Ishikawa (cell line): ENCODE results near the gene RIMKLB.

ENCODE experiments used
- CEBPB ChIP-seq: IDR thresholded peaks from 2 replicates; pipeline ENCODE4 v1.6.1; 2012
- CREB1 ChIP-seq: IDR thresholded peaks from 2 replicates; pipeline ENCODE4 v1.6.1; 2012; ENCODE audit warnings: low read depth
- EGR1 ChIP-seq: IDR thresholded peaks from 2 replicates; pipeline ENCODE4 v1.6.1; 2012
- EP300 ChIP-seq: IDR thresholded peaks from 2 replicates; pipeline ENCODE4 v1.6.1; 2012; ENCODE audit warnings: borderline replicate concordance
- FOXM1 ChIP-seq: IDR thresholded peaks from 2 replicates; pipeline ENCODE4 v1.6.1; 2012; ENCODE audit warnings: low read depth, borderline replicate concordance
- NFIC ChIP-seq: IDR thresholded peaks from 2 replicates; pipeline ENCODE4 v1.6.1; 2012
- RAD21 ChIP-seq: IDR thresholded peaks from 2 replicates; pipeline ENCODE4 v1.6.1; 2012; ENCODE audit warnings: low read depth
- TAF1 ChIP-seq: IDR thresholded peaks from 2 replicates; pipeline ENCODE4 v1.6.1; 2012; ENCODE audit warnings: low read depth, mild to moderate bottlenecking
- TCF12 ChIP-seq: IDR thresholded peaks from 2 replicates; pipeline ENCODE4 v1.6.1; 2012; ENCODE audit warnings: low read depth
- TEAD4 ChIP-seq: IDR thresholded peaks from 2 replicates; pipeline ENCODE4 v1.6.1; 2012
- YY1 ChIP-seq: IDR thresholded peaks from 2 replicates; pipeline ENCODE4 v1.6.1; 2012; ENCODE audit warnings: low read depth
- ZBTB7A ChIP-seq: IDR thresholded peaks from 2 replicates; pipeline ENCODE4 v1.6.1; 2012; ENCODE audit warnings: low read depth
- TF ChIP-seq, protein P1 (sequence below): IDR thresholded peaks from 2 replicates; pipeline ENCODE4 v1.6.1; 2012
- TF ChIP-seq, protein P2 (sequence below): IDR thresholded peaks from 2 replicates; pipeline ENCODE4 v1.6.1; 2012
- TF ChIP-seq, protein P3 (sequence below): IDR thresholded peaks from 2 replicates; pipeline ENCODE4 v1.6.1; 2012; ENCODE audit warnings: low read depth, mild to moderate bottlenecking

Gene RIMKLB

DNA sequence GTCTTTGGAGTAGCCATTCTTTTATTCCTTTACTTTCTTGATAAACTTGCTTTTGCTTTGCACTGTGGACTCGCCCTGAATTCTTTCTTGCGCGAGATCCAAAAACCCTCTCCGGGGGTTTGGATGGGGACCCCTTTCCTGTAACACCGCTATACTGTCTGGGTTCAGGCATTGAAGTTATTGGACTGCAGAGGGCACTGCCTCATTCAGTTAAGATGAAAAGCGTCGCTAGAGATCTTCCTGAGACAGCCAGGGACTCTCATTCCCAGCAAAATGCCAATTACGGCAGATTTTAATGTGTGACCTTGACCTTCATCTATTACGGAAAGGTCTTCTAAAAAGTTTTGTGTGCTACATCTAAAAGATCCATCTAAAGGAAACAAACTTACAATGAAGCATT lies 17.3 kb upstream of the RIMKLB start:
- no peak for TF ChIP-seq NFIC
- no peak for TF ChIP-seq TAF1
- TF ChIP-seq, protein P1, sequence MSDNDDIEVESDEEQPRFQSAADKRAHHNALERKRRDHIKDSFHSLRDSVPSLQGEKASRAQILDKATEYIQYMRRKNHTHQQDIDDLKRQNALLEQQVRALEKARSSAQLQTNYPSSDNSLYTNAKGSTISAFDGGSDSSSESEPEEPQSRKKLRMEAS = no peak
- peak; percentile 18; the same call in 1 of the 2 replicates for TF ChIP-seq RAD21
- TF ChIP-seq, protein P2, sequence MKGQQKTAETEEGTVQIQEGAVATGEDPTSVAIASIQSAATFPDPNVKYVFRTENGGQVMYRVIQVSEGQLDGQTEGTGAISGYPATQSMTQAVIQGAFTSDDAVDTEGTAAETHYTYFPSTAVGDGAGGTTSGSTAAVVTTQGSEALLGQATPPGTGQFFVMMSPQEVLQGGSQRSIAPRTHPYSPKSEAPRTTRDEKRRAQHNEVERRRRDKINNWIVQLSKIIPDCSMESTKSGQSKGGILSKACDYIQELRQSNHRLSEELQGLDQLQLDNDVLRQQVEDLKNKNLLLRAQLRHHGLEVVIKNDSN = no peak
- no peak for TF ChIP-seq YY1
- no peak for TF ChIP-seq ZBTB7A
- no peak for TF ChIP-seq TEAD4

DNA sequence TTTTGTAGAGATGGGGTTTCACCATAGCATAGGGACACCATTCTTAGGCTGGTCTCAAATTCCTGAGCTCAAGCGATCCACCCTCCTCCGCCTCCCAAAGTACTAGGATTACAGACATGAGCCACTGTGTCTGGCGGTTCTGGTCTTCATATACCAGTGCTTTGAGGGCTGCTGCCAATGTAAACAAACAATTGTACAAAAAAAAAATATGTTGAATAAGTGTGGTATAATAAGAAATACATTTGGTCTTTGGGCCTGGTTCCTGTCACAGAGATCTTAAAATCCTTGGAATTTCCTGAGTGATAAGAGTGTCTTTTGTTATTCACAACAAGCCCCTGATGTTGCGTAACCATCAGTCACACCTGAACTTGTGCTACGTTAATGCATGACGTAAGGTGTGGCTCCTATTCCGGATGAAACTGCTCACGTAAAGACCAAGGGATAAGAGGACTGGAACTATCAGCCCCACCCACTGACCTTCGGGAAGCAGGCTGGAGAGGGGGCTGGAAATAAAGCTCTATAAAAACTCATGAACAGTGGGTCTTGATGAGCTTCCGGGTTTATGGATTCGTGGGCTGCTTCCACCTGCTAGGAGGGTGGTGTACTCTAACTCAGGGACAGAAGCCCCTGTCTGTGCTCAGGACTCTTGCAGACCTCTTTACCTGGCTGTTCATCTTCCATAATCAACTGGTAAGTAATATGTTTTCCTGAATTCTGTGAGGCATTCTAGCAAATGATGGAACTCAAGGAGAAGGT lies 16.5 kb upstream of the RIMKLB start:
- TF ChIP-seq CEBPB = peak; percentile 98
- TF ChIP-seq EGR1 = no peak

DNA sequence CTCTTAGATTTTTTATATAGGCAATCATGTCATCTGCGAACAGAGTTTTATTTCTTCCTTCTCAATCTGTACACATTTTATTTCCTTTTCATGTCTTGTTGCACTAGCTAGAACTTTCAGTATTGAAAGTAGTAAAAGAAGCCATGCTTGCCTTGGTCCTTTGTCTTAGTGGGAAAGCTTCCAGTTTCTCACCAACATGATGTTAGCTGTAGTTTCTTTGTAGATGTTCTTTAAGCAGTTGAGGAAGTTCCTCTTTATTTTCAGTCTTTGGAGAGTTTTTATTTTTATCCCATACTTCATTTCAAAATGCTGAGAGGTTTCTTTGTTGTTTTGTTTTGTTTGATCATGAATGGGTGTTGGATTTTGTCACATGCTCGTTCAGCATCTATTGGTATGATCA lies 12.7 kb upstream of the RIMKLB start:
- TF ChIP-seq TAF1 = no peak
- TF ChIP-seq, protein P3, sequence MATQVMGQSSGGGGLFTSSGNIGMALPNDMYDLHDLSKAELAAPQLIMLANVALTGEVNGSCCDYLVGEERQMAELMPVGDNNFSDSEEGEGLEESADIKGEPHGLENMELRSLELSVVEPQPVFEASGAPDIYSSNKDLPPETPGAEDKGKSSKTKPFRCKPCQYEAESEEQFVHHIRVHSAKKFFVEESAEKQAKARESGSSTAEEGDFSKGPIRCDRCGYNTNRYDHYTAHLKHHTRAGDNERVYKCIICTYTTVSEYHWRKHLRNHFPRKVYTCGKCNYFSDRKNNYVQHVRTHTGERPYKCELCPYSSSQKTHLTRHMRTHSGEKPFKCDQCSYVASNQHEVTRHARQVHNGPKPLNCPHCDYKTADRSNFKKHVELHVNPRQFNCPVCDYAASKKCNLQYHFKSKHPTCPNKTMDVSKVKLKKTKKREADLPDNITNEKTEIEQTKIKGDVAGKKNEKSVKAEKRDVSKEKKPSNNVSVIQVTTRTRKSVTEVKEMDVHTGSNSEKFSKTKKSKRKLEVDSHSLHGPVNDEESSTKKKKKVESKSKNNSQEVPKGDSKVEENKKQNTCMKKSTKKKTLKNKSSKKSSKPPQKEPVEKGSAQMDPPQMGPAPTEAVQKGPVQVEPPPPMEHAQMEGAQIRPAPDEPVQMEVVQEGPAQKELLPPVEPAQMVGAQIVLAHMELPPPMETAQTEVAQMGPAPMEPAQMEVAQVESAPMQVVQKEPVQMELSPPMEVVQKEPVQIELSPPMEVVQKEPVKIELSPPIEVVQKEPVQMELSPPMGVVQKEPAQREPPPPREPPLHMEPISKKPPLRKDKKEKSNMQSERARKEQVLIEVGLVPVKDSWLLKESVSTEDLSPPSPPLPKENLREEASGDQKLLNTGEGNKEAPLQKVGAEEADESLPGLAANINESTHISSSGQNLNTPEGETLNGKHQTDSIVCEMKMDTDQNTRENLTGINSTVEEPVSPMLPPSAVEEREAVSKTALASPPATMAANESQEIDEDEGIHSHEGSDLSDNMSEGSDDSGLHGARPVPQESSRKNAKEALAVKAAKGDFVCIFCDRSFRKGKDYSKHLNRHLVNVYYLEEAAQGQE = no peak

DNA sequence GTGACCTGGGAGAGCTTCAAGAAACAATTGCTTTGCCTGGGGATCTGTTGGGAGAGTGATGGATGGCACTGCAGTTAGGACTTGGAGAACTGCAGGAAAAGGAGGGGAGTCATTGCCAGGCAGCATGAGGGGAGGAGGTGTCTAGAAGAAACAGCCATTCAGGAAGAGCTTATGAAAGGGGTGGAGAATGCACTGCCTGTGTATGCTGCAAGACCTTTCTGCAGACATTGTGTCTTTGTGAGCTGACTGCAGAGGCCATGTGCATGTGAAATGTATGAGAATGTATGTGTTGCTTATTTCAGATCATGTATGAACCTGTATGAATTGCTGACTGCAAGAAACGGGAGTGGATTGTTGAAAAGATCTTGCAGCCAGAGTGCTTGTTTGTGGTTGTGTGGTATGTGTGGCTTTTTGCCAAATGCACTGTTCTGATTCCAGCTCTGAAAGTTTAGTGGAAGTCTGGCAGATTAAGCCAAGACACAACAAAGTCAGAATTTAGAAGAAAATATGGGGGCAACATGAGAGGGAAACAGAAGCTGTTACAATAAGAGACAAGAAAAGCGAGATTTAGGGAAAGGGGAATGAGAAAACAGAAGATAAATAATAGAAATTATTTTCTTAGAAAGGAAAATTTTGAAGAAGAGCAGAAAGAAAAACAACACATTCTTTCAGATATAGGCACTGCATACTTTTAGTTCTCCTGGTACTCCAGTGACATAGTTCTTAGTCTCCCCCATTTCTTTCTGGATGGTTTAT lies 9.8 kb upstream of the RIMKLB start:
- TF ChIP-seq ZBTB7A (no peak), EGR1 (no peak), CREB1 (no peak), FOXM1 (no peak), TAF1 (no peak), TCF12 (no peak; the same call in 1 of the 2 replicates), TEAD4 (peak; percentile 59), YY1 (no peak), RAD21 (no peak), NFIC (peak; percentile 88), CEBPB (no peak), EP300 (no peak)
- TF ChIP-seq, protein P1 = peak; percentile 62
- TF ChIP-seq, protein P3 = no peak
- TF ChIP-seq, protein P2 = no peak; the same call in 1 of the 2 replicates

DNA sequence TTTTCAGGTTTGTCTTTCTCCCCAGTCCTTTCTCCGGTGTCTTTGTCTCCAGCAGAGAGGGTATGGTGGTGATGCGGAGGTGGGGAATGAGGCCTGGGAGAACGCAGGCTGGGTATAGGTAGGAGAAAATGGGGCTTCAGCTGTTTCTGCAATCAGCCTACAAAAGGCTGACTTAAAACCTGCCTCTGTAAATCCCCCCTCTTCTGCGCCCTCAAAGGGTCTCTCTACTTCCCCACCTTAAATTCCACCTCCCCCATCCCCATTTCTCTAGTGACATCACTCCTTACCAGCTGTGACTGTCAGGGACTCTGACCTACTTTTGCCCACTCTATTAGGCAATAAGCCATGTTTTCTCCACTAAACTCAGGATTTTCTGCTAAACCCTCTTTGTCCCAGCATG lies 8.1 kb upstream of the RIMKLB start:
- no peak for TF ChIP-seq TCF12

DNA sequence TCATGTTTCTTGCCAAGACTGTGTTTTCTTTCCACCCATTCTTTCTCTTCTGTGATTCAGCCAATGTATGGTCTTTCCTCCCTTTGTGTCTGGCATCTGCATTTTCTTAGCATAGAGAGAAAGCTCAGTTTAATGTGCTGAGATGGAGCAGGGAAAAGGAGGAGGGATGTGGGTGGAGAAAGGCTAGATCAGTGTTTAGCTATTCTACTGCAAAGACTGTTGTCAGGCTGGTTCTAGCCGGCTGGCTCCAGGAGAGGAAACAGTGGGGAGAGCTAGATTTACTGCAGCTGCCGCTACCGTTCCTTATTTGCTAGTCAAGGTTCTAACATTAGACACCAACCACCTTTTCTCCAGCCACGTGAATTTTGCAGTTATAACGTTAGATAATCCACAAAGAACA lies 5.2 kb upstream of the RIMKLB start:
- TF ChIP-seq CEBPB (no peak), YY1 (no peak), NFIC (no peak), TCF12 (no peak), TEAD4 (no peak; the same call in 1 of the 2 replicates)
- TF ChIP-seq, protein P2 = no peak
